Skin of body (tissue), 2 donors: ENCODE results near the gene ACVR1. TPM values are rescaled to one million over a fixed set of nuclear protein-coding genes. Genes with fewer than 3 reads are reported as not detected.

ENCODE experiments used
- DNase-seq: peaks from one replicate; lab custom pipeline; 2025; lab: John Stamatoyannopoulos, UW
- total RNA-seq: library from RNA; depleted of rRNA; stranded (reverse); fragments of >200 nt; gene quantifications from one replicate; pipeline ENCODE4 v1.2.3, GENCODE V29; 2014

ACVR1 gene
- total RNA-seq, 1 donor from 2014 or later = 19.6 TPM

DNA sequence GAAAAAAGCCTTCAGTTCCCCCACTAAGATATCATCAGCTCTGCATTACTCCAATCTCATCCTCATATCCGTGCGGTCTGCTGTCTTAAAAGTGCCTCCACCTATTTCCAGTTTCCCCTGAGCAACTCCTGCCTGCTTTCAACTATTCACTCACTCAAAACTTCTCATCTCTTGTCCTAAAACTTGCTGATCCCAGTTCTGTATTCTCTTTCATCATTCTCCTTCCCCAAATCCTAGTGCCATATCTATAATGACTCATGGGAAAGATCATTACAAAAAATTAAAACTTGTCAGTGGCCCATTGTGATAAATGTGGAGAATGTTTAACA lies 20.0 kb downstream of the ACVR1 start:
- no peak for DNase-seq

DNA sequence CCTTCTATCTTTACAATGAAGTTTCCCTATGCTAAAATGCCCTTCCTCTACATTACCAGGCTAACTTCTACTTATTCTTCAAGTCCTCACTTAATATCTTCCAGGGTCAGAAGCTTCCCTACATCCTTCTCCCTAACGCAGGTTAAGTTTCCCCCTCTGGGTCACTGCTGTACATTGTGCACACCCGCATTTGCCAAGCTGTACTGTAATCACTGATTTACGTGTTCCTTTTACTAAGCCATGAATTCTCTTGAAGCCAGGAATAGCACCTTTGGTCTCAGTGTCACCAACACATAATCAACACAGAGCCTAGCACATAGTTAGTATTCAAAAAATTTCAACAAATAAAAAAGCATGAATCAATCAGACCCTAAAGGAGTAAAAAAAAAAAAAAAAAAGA lies 22.3 kb downstream of the ACVR1 start:
- no peak for DNase-seq

DNA sequence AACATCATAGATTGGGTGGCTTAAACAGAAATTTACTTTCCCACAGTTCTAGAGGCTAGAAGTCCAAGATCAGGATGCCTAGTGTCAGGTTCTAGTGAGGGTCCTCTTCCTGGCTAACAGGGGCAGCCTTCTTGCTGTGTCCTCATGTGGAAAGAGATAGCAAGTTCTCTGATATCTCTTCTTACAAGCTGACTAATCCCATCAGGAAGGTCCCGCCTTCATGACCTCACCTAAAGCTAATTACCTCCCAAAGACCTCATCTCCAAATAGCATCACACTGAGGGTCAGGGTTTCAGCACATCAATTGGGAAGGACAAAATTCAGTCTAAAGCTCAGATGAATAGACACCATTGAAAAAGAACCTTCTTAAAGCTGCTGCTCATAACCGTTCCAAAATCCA lies 22.9 kb downstream of the ACVR1 start:
- DNase-seq = no peak

DNA sequence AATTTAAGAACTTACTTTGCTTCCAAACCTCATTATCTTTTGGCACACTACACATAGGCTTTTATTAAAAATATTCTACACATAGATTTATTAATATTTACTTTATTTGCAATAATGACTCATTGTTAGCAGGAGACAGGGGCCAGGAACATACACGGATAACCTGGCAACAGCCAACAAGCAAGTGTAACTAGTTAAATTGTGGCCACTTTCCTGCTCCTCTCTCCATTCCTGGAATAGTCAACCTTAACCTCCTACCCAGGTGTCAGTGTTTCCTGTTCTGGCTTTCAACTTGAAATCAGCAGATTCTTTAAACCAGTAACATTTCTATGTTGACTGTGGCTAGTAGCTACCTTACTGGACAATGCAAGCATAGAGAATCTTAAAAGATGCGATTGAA lies 26.5 kb downstream of the ACVR1 start:
- DNase-seq = no peak

DNA sequence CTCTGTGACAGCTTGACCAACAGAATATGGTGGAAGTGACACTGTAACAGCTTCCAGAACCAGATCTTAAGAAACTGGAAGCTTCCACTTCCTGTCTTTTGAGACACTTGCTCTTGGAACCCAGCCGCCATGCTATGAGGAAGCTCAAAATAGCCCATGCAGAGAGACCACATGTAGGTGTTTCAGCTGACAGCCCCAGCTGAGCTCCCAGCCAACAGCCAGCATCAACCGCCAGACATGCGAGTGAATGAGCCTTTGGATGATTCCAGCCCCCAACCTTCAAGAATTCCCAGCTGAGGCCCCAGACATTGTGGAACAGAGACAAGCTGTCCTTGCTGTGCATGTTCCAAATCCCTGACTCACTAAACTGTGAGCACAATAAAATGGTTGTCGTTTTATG lies 27.9 kb downstream of the ACVR1 start:
- DNase-seq = no peak

DNA sequence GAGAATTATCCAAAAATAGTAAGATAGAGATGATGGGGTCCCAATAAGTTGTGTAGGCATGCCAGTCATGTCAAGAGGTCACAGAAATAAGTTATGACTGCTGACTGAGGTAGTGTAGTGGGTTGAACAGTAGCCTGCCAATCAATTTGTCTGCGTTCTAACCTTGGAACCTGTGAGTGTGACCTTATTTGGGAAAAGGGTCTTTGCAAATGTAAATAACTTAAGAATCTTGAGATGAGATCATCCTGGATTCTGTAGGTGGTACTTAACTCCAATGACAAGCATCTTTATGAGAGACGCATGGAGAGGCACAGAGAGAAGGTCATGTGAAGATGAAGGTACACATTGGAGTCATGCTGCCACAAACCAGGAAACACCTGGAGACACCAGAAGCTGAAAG lies 31.0 kb downstream of the ACVR1 start:
- no peak for DNase-seq

DNA sequence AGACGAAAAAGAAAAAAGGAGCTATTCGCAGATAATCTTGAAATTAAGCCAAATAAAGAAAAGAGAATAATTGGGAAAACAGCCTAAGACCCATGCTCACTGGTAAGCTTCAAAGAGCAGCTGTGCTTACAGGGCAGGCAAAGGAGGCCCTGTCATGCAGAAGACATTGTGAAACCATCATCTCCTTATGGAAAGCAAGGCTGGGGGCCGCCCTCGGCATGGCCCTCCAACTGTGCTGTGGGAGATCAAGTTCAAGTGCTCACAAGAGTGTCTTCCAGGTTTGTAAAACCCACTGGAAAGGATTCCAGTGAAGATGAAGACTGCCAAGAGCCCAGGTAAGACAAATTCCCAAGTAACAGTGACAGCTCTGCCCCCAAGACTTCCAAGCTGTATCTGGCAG lies 32.2 kb downstream of the ACVR1 start:
- DNase-seq = no peak

DNA sequence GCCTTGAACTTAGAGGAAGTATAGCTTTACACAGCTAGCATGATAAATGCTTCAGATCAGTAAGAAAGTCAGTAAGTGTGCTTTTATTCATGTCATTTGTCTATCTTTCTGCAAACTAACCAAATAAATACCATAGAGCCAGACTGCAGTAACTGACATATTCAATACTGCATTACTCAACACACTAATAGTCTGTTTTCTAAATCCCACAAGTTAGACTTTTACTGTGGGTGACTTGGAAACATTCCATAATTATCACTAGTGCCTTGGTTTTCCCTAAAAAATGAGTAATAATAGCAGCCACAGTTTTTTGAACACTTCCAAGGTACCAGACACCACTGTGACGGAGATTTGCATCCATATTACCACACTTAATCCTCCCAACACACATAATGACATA lies 33.0 kb downstream of the ACVR1 start:
- no peak for DNase-seq

DNA sequence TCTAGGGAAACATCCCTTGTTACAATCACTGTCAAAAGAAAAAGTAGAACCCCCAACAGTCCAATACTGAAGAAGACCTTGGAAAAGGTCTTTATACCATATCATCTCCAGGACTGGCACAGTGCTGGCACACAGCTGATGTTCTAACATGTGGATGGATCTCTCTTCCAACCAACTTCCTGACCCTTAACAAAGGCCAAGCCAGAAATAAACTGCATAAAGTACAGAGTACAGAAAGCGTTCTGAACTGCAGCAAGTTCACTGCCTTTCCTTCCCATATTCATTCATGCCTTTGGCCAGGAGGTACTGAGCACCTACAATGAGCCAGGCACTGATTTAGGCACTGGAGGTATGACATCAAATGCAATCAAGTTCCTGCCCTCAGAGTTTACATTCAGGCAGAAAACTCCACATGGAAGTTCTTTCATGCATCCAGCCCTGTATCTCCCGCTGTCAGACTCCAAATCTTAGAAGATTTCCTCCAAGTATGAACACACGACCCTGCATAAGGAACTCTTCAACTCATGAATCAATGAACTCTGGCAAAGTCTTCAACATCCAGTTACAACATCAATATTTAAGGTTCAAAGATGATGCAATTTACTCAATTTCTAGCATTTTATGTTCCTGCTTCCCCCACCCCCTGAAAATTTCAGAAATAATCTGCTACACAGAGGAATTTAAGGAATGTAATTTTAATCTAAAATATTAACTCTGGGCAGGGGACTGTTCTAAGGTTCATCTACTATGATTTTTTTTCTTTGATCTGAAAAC lies 33.8 kb downstream of the ACVR1 start:
- no peak for DNase-seq

DNA sequence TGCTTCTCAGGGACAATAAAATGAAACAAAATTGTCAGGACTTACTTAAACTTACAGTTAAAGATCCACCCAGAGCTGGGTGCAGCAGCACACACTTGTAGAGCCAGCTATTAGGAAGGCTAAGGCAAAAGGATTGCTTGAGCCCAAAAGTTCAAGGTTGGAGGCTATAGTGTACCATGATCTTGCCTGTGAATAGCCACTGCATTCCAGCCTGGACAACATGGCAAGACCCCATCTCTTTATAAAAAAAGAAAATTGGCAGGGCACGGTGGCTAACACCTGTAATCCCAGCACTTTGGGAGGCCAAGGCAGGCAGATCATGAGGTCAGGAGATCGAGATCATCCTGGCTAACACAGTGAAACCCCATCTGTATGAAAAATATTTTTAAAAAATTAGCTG lies 34.6 kb downstream of the ACVR1 start:
- DNase-seq = no peak

DNA sequence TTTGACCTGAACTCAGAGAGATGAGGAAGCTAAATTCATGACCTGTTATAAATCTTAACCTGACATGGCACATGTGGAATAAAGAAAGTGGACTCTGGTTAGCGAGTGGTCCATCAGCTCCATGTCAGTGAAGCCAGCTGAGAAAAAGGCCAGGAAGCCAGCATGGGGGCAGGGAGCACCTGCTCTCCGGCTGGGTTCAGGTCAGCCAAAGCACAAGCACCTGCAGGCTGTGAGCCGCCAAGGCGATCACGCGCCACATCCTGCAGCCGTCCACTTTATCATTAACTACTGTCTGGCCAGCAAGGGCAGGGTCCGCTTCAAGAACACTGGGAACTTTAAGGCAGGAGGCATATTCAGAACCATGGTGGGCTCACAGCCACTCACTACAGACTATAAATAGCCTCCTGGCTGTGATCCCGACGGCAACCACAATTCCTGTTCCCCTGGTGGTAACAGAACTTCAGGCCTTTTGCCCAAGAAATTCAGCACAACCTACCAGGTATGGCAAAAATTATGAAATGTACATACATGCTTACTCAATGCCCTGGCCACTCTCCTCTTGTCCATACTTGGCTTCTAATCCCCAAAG lies 35.5 kb downstream of the ACVR1 start:
- DNase-seq = no peak

DNA sequence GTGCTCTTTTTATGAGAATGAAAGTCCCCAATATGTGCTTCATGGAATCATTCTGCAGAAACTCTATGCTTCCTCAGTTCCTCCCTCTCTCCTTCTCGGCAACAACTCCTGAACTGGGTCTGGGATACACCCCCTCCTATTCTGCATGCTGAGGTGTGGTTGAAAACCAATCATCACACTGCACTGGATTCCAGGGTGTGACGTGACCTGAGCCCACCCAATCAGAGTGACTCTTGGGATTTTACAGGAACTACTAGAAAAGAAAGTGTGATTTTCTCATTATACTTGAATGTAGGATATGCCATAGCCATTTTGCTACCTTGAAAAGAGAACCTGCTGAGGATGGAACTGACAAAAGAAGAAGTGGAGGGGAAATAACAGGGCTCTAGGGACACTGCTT lies 36.3 kb downstream of the ACVR1 start:
- DNase-seq = no peak

DNA sequence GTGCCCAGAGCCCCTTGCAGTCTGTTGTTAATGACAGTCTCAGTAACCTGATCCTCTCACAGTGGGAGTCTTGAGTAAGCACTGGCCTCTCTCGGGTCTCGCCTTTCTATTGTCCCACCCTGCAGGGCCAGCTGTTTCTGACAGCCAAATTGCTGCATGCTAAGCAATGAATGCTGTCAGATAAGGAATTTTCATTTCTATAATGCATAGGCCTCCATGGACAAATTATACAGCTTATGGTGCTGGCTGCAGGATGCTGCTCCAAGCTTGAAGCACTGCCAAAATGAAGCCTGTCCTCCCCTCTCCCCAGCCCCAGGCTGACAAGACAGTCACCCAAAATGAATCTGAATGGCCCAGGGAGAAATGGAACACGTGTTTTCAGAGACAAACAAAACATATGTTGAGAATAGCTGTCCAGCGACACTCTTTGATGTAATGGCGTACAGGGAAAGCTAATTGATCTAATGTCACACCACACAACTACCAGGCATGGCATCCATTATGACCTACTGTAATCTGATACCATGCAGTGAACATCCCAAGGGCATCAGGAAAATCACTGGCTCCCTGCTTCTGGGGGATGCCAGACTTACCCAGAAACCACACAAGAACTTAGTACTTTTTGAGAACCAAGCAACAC lies 36.8 kb downstream of the ACVR1 start:
- DNase-seq = peak; percentile 71

DNA sequence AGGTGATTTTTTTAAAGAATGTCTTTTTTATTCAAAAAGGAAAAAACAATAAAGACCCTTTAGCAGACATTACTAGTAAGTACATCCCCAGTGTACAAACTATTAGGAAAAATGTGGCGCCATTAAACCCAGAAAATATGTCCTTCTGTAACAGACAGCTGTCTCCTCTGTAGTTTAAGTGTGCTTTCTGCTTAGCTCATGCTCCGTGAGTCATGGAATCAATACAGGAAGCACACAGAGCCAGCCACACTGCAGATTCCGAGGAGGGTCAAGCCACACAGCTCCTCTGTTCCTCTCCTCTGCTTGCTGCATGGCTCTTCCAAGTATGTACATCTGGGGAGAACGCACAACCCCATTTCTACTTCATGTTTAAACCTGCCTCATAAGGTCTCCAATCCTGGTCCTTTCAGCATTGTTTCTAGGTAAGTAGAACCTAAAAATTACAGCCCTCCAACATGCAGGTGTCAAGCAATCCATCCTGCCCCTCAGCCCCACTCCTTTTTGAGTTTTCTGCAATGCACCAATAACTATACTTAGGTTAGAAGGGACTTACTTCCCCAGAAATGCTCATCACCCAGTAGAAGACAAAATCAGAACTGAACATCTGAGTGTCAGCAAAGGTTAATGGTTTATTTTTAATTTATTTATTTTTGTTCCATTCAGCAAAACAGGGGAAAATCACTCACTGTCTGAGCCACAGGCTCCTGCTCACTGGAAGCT lies 37.5 kb downstream of the ACVR1 start:
- DNase-seq = peak; percentile 81

DNA sequence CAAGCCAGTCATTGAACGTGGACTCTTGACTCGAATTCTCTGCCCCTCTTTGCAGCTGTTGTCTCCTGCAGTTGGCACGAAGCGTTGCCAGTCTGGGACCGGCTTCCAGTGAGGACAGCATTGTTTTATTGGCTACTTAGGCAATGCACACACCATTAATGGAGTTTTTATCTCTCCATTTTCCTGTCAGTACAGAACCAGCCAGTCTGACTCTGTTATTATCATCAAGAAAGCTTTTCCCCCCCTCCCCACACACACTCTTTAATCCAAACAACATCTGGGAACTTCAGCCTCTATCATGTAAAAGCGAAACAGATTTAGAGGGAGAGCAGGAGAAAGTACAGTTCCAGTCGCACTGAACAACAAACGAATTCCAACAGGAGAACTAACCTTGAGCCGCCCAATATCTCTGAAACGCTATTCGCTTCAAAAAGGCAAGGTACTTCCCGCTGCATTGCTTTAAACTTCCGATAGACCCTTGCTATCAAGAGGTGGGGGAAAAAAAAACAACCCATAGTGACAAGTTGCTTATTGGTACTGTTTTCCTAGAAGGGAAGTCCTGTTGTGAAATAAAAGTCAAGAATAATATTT lies 38.2 kb downstream of the ACVR1 start:
- peak; percentile 25 for DNase-seq

DNA sequence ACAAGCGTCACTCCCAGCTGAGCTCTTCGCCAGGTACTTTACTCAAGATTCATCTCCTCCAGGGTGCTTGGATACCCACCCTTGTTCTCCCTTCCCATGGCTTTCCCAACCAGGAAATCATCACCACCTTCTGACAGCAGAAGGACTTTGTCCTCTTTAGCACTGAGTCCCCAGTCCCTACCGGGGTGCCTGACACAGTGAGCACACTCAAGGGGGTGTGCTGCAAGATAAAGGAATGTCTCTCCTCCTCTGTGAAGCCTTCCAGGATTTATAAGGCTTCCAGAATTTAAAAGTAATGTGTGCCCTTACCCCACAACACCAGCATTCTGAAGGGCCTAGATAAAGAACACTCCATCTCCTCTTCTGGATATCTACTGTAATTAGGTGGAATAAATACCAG lies 39.6 kb downstream of the ACVR1 start:
- no peak for DNase-seq

DNA sequence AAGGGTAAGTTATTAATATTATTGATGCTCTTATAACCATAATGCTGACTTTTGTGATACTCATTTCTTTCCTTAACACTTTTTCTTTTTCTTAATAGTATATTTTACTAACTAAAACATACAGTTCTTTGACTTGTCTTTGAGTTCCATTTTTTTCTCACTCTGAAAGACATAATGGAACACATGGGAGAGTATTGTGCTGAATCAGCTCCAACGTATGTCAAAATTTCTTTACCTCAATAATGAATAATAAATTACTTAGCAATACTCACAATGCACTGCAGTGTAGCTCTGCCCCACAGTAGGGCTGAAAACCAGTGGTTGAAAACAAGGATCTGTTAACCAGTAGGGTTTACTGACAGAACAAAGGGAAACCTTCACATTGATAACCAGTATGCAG lies 40.7 kb downstream of the ACVR1 start:
- DNase-seq = no peak

DNA sequence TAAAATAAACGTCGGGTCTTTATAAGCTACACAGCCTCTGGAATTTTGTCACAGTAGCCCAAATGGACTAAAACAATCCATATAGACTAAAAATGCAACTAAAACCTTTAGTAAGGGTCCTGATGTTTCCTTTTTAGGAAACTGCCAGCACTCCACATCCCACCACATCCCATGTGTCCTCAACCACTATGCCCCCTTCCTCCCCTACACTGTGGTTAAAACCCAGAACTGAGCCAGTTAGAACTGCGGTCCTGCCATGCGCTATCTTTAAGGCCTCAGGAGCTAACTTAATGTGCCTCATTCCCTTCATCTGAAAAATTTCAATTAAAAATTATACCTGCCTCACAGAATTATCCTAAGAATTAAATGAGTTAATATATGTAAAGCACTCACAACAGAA lies 41.1 kb downstream of the ACVR1 start:
- no peak for DNase-seq

DNA sequence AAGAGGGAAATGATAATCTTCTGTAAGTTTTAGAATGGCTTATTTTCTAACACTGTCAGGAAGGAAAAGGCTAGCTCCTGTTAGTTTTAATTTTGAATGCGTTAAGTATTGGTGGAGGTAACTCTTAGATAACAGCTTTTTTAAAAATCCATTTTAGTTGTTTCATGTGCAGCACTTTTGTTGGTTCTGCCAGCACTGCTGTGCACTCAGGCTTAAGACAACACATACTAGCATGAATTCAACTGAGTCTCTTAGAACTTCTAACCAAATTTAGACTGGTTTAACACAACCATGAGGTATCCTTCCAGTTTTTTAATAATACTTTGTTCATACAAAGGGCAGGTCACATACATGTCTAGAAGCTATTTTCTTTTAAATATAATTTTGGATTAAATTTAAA lies 42.4 kb downstream of the ACVR1 start:
- no peak for DNase-seq

DNA sequence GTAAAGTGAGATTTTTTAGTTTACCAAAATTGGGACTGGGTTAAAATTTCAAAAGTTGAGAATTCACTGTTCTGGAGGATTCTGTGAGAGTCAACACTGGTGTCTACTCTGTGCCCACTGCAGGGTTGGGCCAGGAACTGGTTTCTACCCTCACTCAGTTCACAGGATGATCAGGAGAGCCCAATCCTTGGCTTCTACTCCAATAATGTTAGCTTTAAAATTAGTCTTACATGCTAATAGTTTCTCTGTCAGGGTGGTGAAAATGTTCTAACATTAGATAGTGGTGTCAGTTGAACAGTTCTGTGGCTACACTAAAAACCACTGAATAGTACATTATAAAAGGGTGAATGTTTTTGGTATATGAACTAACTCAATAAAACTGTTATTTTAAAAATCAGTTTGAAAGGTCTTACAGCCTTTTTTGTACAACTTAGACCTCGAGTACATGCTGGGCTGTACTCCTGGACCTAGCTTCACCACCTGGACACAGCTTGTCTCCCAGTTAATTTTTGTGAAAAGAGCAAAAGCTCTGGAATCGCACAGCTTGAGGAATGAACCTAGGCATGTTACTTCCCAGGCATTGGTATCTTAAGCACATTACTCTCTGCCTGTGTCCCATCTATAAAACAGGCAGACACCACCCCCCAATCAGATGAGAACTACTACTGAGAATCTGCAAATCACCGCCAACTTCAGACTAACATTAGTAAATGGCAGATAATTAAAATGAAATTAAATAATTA lies 44.4 kb downstream of the ACVR1 start:
- DNase-seq = no peak
